ENCODE measurements around the gene TNIP2. TPM values are rescaled to one million over a fixed set of nuclear protein-coding genes. Genes with fewer than 3 reads are reported as not detected.

Gene TNIP2, protein sequence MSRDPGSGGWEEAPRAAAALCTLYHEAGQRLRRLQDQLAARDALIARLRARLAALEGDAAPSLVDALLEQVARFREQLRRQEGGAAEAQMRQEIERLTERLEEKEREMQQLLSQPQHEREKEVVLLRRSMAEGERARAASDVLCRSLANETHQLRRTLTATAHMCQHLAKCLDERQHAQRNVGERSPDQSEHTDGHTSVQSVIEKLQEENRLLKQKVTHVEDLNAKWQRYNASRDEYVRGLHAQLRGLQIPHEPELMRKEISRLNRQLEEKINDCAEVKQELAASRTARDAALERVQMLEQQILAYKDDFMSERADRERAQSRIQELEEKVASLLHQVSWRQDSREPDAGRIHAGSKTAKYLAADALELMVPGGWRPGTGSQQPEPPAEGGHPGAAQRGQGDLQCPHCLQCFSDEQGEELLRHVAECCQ
- 35.8 and 36.3 TPM in 2 replicates for total RNA-seq (2022)
- percentile 59 among the genes with signal in this experiment for Bru-seq, nascent RNA
- percentile 65 among the genes with signal in this experiment for BruChase-seq, experiment 1, labeled RNA remaining after a 2-hour chase
- BruChase-seq, experiment 2, labeled RNA remaining after a 6-hour chase: percentile 73 among the genes with signal in this experiment
- long read RNA-seq, transcript TNIP2-201 (6 exons, 1,974 nt): major isoform, 60 of 73 reads
- long read RNA-seq, partial matches to known transcripts: 3 of 73 reads
- long read RNA-seq, other reads (novel, unspliced or antisense): 4 of 73 reads

DNA sequence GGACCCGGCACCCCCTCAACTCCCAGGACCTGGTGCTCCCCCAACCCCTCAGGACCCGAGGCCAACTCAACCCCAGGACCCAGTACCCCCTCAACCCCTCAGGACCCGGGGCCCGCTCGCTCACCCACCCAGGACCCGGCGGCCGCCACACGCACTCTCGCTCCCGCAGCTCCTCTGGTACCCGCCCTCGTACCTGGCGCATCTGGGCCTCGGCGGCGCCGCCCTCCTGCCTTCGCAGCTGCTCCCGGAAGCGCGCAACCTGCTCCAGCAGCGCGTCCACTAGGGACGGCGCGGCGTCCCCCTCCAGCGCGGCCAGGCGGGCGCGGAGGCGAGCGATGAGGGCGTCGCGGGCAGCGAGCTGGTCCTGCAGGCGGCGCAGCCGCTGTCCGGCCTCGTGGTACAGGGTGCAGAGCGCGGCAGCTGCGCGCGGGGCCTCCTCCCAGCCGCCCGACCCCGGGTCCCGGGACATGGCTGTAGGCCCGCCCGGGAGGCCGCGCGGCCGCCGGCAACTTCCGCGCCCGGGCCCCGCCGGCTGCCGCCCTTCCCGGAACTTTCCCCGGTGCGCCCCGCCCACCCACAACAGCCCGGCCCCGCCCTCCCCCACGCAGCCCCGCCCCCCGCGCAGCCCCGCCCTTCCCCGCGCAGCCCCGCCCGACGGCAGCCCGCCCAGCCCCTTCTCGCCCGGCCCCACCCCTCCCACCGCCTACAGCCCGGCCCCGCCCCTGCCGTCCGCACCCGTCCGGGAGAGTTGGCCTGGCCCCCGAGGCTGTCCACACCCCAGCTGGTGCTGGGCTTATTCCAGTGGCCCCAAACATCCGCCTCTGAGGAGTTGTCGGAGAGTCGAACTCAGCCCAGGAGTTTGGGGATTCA is at the start of gene TNIP2:
Gene TNIP2 (minus strand): TSS at position 516 of the 870 bp plus-strand sequence. CDS start 47 bp downstream, at position 469.
- Mint-ChIP-seq H3K36me3 (ENCODE audit: insufficient read depth, unreplicated experiment) (no peaks in the 10 kb centered on the region), H3K4me1 (ENCODE audit: low read depth, unreplicated experiment) (peaks cover 13% of the 10 kb centered on the region), H3K27ac (ENCODE audit: unreplicated experiment) (peak within 1 kb of the TSS; percentile 49), H3K4me3 (ENCODE audit: unreplicated experiment) (peak within 1 kb of the TSS; percentile 74), H3K27me3 (ENCODE audit: insufficient read depth, unreplicated experiment) (no peaks in the 10 kb centered on the region), H3K9me3 (ENCODE audit: unreplicated experiment) (no peaks in the 10 kb centered on the region)
- ChIA-PET CTCF (no interaction called here), POLR2A (interaction anchor here (0.5 to 0.6 kb wide), 3 partner anchors 63 to 884 kb away, joined by 3 to 7 read pairs (median 5); no protein-coding TSS in a partner anchor)
- Histone ChIP-seq H3K27me3 (replicated peaks; ENCODE audit: control insufficient read depth, insufficient read depth, low read length) (no peaks in the 10 kb centered on the region), H3K9me3 (no peaks in the 10 kb centered on the region), H3K4me3 (ENCODE audit: low read depth, low read length) (peak within 1 kb of the TSS; percentile 83), H3K36me3 (ENCODE audit: control insufficient read depth, insufficient read depth, low read length) (no peaks in the 10 kb centered on the region), H3K4me1 (peaks cover 21% of the 10 kb centered on the region)
- BruUV-seq (replicated peaks): no TSS peak
- peak; percentile 83 to 87 for DNase-seq
- intact Hi-C loops (cut with micrococcal nuclease; ENCODE audit: unreplicated experiment): loop anchor here (1.0 kb wide), 1 partner anchor 36 kb away; no protein-coding TSS in a partner anchor
- TF ChIP-seq, protein P1, sequence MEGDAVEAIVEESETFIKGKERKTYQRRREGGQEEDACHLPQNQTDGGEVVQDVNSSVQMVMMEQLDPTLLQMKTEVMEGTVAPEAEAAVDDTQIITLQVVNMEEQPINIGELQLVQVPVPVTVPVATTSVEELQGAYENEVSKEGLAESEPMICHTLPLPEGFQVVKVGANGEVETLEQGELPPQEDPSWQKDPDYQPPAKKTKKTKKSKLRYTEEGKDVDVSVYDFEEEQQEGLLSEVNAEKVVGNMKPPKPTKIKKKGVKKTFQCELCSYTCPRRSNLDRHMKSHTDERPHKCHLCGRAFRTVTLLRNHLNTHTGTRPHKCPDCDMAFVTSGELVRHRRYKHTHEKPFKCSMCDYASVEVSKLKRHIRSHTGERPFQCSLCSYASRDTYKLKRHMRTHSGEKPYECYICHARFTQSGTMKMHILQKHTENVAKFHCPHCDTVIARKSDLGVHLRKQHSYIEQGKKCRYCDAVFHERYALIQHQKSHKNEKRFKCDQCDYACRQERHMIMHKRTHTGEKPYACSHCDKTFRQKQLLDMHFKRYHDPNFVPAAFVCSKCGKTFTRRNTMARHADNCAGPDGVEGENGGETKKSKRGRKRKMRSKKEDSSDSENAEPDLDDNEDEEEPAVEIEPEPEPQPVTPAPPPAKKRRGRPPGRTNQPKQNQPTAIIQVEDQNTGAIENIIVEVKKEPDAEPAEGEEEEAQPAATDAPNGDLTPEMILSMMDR (IDR thresholded peaks at IDR 0.05; ENCODE audit: insufficient read depth in 1 of 2, low read depth in 1 of 2, low read length in 1 of 2, severe bottlenecking in 1 of 2, unreplicated experiment in 1 of 2): no peak

DNA sequence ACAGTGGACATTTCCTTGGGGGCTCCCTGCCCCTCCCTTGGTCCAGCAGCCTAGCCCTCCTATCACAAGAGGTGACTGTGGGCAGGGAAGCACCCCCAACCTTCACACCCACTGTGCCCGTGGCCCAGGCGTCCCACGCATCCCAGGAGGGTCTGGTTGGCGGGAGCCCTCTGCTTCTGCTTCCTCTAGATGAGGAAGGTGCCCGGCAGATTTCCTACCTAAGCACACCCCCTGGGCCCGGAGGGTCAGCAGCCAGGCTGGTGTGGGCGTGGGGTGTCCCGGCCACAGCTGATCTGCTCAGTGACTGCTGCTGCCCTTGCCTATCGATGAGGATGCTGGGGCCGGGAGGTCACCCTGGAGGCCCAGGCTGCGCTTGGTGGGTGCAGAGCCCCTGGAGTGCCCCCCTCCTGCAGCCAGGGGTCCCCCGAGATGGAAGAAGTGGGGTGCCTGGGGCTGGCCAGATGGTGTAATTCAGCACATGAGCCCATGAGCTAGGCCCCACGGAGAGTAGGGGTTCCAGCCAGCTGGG is 48.9 kb upstream of the TNIP2 start:
- no peak for DNase-seq
- Mint-ChIP-seq H3K27me3 (ENCODE audit: insufficient read depth, unreplicated experiment) (no peaks in the 10 kb centered on the region), H3K4me3 (ENCODE audit: unreplicated experiment) (no peak overlapping the region), H3K36me3 (ENCODE audit: insufficient read depth, unreplicated experiment) (no peaks in the 10 kb centered on the region), H3K4me1 (ENCODE audit: low read depth, unreplicated experiment) (no peaks in the 10 kb centered on the region), H3K9me3 (ENCODE audit: unreplicated experiment) (no peaks in the 10 kb centered on the region), H3K27ac (ENCODE audit: unreplicated experiment) (no peak overlapping the region)
- ChIA-PET CTCF (no interaction called here), POLR2A (no interaction called here)
- H3K4me1 ChIP-seq: 0 out of 2 replicates have a peak, but pooled peaks cover 3% of the 10 kb centered on the region
- no TSS peak for BruUV-seq (replicated peaks)
- H3K9me3 ChIP-seq: no peaks in the 10 kb centered on the region
- intact Hi-C loops (cut with micrococcal nuclease; ENCODE audit: unreplicated experiment): no loop called here
- no peaks in the 10 kb centered on the region for H3K27me3 ChIP-seq (replicated peaks; ENCODE audit: control insufficient read depth, insufficient read depth, low read length)
- TF ChIP-seq, protein P1 (IDR thresholded peaks at IDR 0.05; ENCODE audit: insufficient read depth in 1 of 2, low read depth in 1 of 2, low read length in 1 of 2, severe bottlenecking in 1 of 2, unreplicated experiment in 1 of 2): no peak
- H3K36me3 ChIP-seq (ENCODE audit: control insufficient read depth, insufficient read depth, low read length): no peaks in the 10 kb centered on the region
- H3K4me3 ChIP-seq (ENCODE audit: low read depth, low read length): no peak overlapping the region
